GM19395 (cell line): ENCODE measurements around the gene KRT71.

Experiments
- ATAC-seq: cut with Tn5 transposase; IDR thresholded peaks from one replicate; pipeline ENCODE4 v1.9.1; 2021; ENCODE audit warnings: mild to moderate bottlenecking, moderate library complexity; ENCODE audit not compliant: unreplicated experiment

Gene KRT71

GRCh38 chr12:52523824-52524223 is 29.1 kb downstream of the KRT71 start:
- no peak for ATAC-seq

- no peak for ATAC-seq
These were observed 30.5 kb downstream of the KRT71 start for GRCh38 chr12:52522346-52523011.

GRCh38 chr12:52521568-52522266 is 31.2 kb downstream of the KRT71 start:
- ATAC-seq, result no peak

- no peak for ATAC-seq
These were observed 31.8 kb downstream of the KRT71 start for GRCh38 chr12:52521175-52521567.

- no peak for ATAC-seq
These were observed 32.9 kb downstream of the KRT71 start, which contains the start of gene KRT5 for GRCh38 chr12:52519826-52520662. TSS of gene KRT5 (minus strand) at chr12:52520394. CDS start at chr12:52520296, 98 bp downstream.

- no peak for ATAC-seq
These were observed 33.6 kb downstream of the KRT71 start for GRCh38 chr12:52519387-52519703.

- no peak for ATAC-seq
These were observed 34.2 kb downstream of the KRT71 start for GRCh38 chr12:52518574-52519386.

- no peak for ATAC-seq
These were observed 35.1 kb downstream of the KRT71 start for GRCh38 chr12:52517888-52518287.

GRCh38 chr12:52517005-52517835 is 35.7 kb downstream of the KRT71 start:
- no peak for ATAC-seq

- no peak for ATAC-seq
These were observed 36.8 kb downstream of the KRT71 start for GRCh38 chr12:52515927-52516831.

- no peak for ATAC-seq
These were observed 37.7 kb downstream of the KRT71 start for GRCh38 chr12:52515319-52515646.

- no peak for ATAC-seq
These were observed 38.2 kb downstream of the KRT71 start for GRCh38 chr12:52514471-52515318.

- ATAC-seq, result no peak
These were observed 39.2 kb downstream of the KRT71 start for GRCh38 chr12:52513736-52514135.

GRCh38 chr12:52508211-52508610 is 44.7 kb downstream of the KRT71 start:
- no peak for ATAC-seq

GRCh38 chr12:52506858-52507715 is 45.9 kb downstream of the KRT71 start:
- ATAC-seq, result no peak

- ATAC-seq, result no peak
These were observed 50.1 kb downstream of the KRT71 start for GRCh38 chr12:52502877-52503276.

- no peak for ATAC-seq
These were observed 51.5 kb downstream of the KRT71 start for GRCh38 chr12:52501490-52501889.
